Activated CD4-positive, alpha-beta T cell treated with anti-CD3 and anti-CD28 coated beads for 36 hours (primary cell): ENCODE results near the gene CEACAM3. TPM values are rescaled to one million over a fixed set of nuclear protein-coding genes. Genes with fewer than 3 reads are reported as not detected.
"Not testable (repeated sequence)": the region's sequence is repeated elsewhere in the genome, so short reads cannot be mapped to it uniquely, and the experiment has no call there.

Experiments used
- ATAC-seq: fragments of 200-7000 bp; cut with Tn5 transposase; one replicate; pipeline ENCODE4 v1.10.0; 2021; ENCODE audit warnings: mild to moderate bottlenecking, moderate library complexity
- CTCF ChIA-PET: fragments of 350-600 bp; sonication (Branson Sonifier 250); formaldehyde crosslinking; loops from one replicate; lab custom pipeline; 2021; ENCODE audit warnings: antibody characterized with exemption; lab: Charles Lee
- POLR2A ChIA-PET: fragments of 350-600 bp; sonication (Branson Sonifier 250); formaldehyde crosslinking; loops from one replicate; lab custom pipeline; 2021; ENCODE audit warnings: antibody characterized with exemption, inconsistent platforms; lab: Charles Lee
- DNase-seq: peaks from one replicate; pipeline ENCODE4 v3.0.0-alpha.2; 2020
- H3K27ac Mint-ChIP-seq: one replicate; pipeline ENCODE4 v1.8.0; 2021; ENCODE audit warnings: mixed read lengths
- H3K27me3 Mint-ChIP-seq: one replicate; pipeline ENCODE4 v1.8.0; 2021; ENCODE audit warnings: mixed read lengths
- H3K36me3 Mint-ChIP-seq: one replicate; pipeline ENCODE4 v1.8.0; 2021; ENCODE audit warnings: low read depth, mixed read lengths
- H3K4me1 Mint-ChIP-seq: one replicate; pipeline ENCODE4 v1.8.0; 2021; ENCODE audit warnings: mixed read lengths
- H3K4me3 Mint-ChIP-seq: one replicate; pipeline ENCODE4 v1.8.0; 2021; ENCODE audit warnings: mild to moderate bottlenecking, moderate library complexity, mixed read lengths
- H3K9me3 Mint-ChIP-seq: one replicate; pipeline ENCODE4 v1.8.0; 2021; ENCODE audit warnings: low read depth, mixed read lengths
- intact Hi-C, 2 experiments: fragments of 100-400 bp; cut with DNase I in 1 of 2; cut with micrococcal nuclease in 1 of 2; formaldehyde crosslinking; loops; one replicate each; pipeline versions ENCODE4 v1.14.2 to v1.15.1; 2022 to 2024; cut with DNase I, micrococcal nuclease
- total RNA-seq, 2 experiments: library from RNA; stranded (reverse); gene quantifications; one replicate each; pipeline ENCODE4 v1.2.3, GENCODE V29; 2021

CEACAM3 gene
- total RNA-seq, 2 experiments from 2014 or later, result not detected

GRCh38 chr19:41789053-41789452 lies 7.3 kb upstream of the CEACAM3 start:
- peaks cover 17% of the 10 kb centered on the region for H3K4me1 Mint-ChIP-seq
- H3K9me3 Mint-ChIP-seq, H3K4me3 Mint-ChIP-seq, DNase-seq, H3K36me3 Mint-ChIP-seq, ATAC-seq, POLR2A ChIA-PET, H3K27ac Mint-ChIP-seq: not testable (repeated sequence)
- CTCF ChIA-PET, result interaction anchor here (1.0 to 7.8 kb wide), 2 partner anchors 19 to 36 kb away, joined by 3 to 88 read pairs; partner anchors contain the start of gene CEACAM6
- intact Hi-C loops, result loop anchor here in 1 of 2 experiments (5.0 kb wide), 1 partner anchor 147 kb away; no protein-coding TSS in a partner anchor
- peaks cover 49% of the 10 kb centered on the region for H3K27me3 Mint-ChIP-seq

- POLR2A ChIA-PET, result no interaction called here
Observed at GRCh38 chr19:41792513-41793413, 3.6 kb upstream of the CEACAM3 start.

GRCh38 chr19:41793414-41793727 lies 3.0 kb upstream of the CEACAM3 start:
- H3K27me3 Mint-ChIP-seq, result peaks cover 26% of the 10 kb centered on the region
- ChIA-PET CTCF (interaction anchor here (0.7 to 8.0 kb wide), 38 partner anchors 8 to 409 kb away, joined by 3 to 137 read pairs (median 4); partner anchors contain the start of gene CEACAM6), POLR2A (interaction anchor here (0.7 kb wide), 1 partner anchor 26 kb away, joined by 5 read pairs; no protein-coding TSS in a partner anchor)
- no peak overlapping the region for H3K27ac Mint-ChIP-seq
- ATAC-seq (no peak), DNase-seq (no peak)
- intact Hi-C loops, result loop anchor here (1.0 to 5.0 kb wide), 4 partner anchors 28 to 164 kb away; partner anchors contain the start of gene RABAC1 (in 1 of the 2)
- H3K4me1 Mint-ChIP-seq, result no peaks in the 10 kb centered on the region
- no peaks in the 10 kb centered on the region for H3K36me3 Mint-ChIP-seq
- no peaks in the 10 kb centered on the region for H3K9me3 Mint-ChIP-seq
- H3K4me3 Mint-ChIP-seq, result no peak overlapping the region

More at GRCh38 chr19:41792513-41793413, 3.6 kb upstream of the CEACAM3 start:
- CTCF ChIA-PET, result interaction anchor here (0.7 to 8.0 kb wide), 42 partner anchors 8 to 410 kb away, joined by 3 to 137 read pairs (median 4); partner anchors contain the start of gene CEACAM6
- ATAC-seq, result peak; percentile 68
- DNase-seq, result peak; percentile 78
- no peaks in the 10 kb centered on the region for H3K36me3 Mint-ChIP-seq
- H3K4me1 Mint-ChIP-seq, result no peaks in the 10 kb centered on the region
- no peak overlapping the region for H3K27ac Mint-ChIP-seq
- H3K4me3 Mint-ChIP-seq, result no peak overlapping the region
- intact Hi-C loops, result loop anchor here (1.0 to 5.0 kb wide), 4 partner anchors 29 to 165 kb away; partner anchors contain the start of gene RABAC1 (in 1 of the 2)
- no peaks in the 10 kb centered on the region for H3K9me3 Mint-ChIP-seq
- peaks cover 26% of the 10 kb centered on the region for H3K27me3 Mint-ChIP-seq

GRCh38 chr19:41795031-41795461 lies 1.3 kb upstream of the CEACAM3 start:
- ChIA-PET CTCF (interaction anchor here (0.6 to 8.0 kb wide), 32 partner anchors 8 to 643 kb away, joined by 3 to 137 read pairs (median 6); partner anchors contain the start of gene CEACAM6), POLR2A (no interaction called here)
- no peak overlapping the region for H3K27ac Mint-ChIP-seq
- DNase-seq, result peak; percentile 77
- intact Hi-C loops, result no loop called here
- peak; percentile 94 for ATAC-seq
- H3K36me3 Mint-ChIP-seq, result no peaks in the 10 kb centered on the region
- peaks cover 23% of the 10 kb centered on the region for H3K27me3 Mint-ChIP-seq
- no peaks in the 10 kb centered on the region for H3K4me1 Mint-ChIP-seq
- no peak overlapping the region for H3K4me3 Mint-ChIP-seq
- no peaks in the 10 kb centered on the region for H3K9me3 Mint-ChIP-seq

GRCh38 chr19:41796901-41797300 lies 514 bp downstream of the CEACAM3 start:
- no peak for ATAC-seq
- Mint-ChIP-seq H3K27ac (no peak overlapping the region), H3K36me3 (no peaks in the 10 kb centered on the region), H3K4me3 (no peak overlapping the region), H3K27me3 (peaks cover 20% of the 10 kb centered on the region), H3K4me1 (no peaks in the 10 kb centered on the region), H3K9me3 (no peaks in the 10 kb centered on the region)
- ChIA-PET CTCF (interaction anchor here (1.4 to 8.0 kb wide), 4 partner anchors 12 to 38 kb away, joined by 4 to 137 read pairs (median 28); no protein-coding TSS in a partner anchor), POLR2A (no interaction called here)
- no peak for DNase-seq
- intact Hi-C loops, result no loop called here

GRCh38 chr19:41799444-41800000 lies 3.1 kb downstream of the CEACAM3 start:
- POLR2A ChIA-PET, result interaction anchor here (0.7 kb wide), 1 partner anchor 17 kb away, joined by 3 read pairs; no protein-coding TSS in a partner anchor
- ATAC-seq (no peak), DNase-seq (no peak)
- no peaks in the 10 kb centered on the region for H3K9me3 Mint-ChIP-seq
- CTCF ChIA-PET, result interaction anchor here (1.0 kb wide), 1 partner anchor 36 kb away, joined by 3 read pairs; no protein-coding TSS in a partner anchor
- no peak overlapping the region for H3K27ac Mint-ChIP-seq
- H3K36me3 Mint-ChIP-seq, result no peaks in the 10 kb centered on the region
- intact Hi-C loops, result no loop called here
- H3K4me1 Mint-ChIP-seq, result peaks cover 10% of the 10 kb centered on the region
- no peak overlapping the region for H3K4me3 Mint-ChIP-seq
- H3K27me3 Mint-ChIP-seq, result peaks cover 4% of the 10 kb centered on the region

GRCh38 chr19:41801031-41801430 lies 4.6 kb downstream of the CEACAM3 start:
- H3K4me1 Mint-ChIP-seq, result peaks cover 17% of the 10 kb centered on the region
- H3K27ac Mint-ChIP-seq, result no peak overlapping the region
- ChIA-PET CTCF (interaction anchor here (0.7 to 5.6 kb wide), 3 partner anchors 7 to 36 kb away, joined by 3 to 43 read pairs (median 3); no protein-coding TSS in a partner anchor), POLR2A (no interaction called here)
- H3K36me3 Mint-ChIP-seq, result no peaks in the 10 kb centered on the region
- DNase-seq (no peak), ATAC-seq (no peak)
- intact Hi-C loops, result no loop called here
- H3K27me3 Mint-ChIP-seq, result peaks cover 2% of the 10 kb centered on the region
- H3K4me3 Mint-ChIP-seq, result no peak overlapping the region
- no peaks in the 10 kb centered on the region for H3K9me3 Mint-ChIP-seq

- ATAC-seq (peak; percentile 51), DNase-seq (no peak)
- CTCF ChIA-PET, result interaction anchor here (0.7 to 5.6 kb wide), 7 partner anchors 8 to 49 kb away, joined by 3 to 43 read pairs (median 4); no protein-coding TSS in a partner anchor
- intact Hi-C loops, result no loop called here
- Mint-ChIP-seq H3K9me3 (no peaks in the 10 kb centered on the region), H3K27ac (no peak overlapping the region), H3K27me3 (peaks cover 2% of the 10 kb centered on the region), H3K4me1 (peaks cover 17% of the 10 kb centered on the region), H3K36me3 (no peaks in the 10 kb centered on the region), H3K4me3 (no peak overlapping the region)
- POLR2A ChIA-PET, result no interaction called here
Observed at GRCh38 chr19:41801792-41802211, 5.4 kb downstream of the CEACAM3 start.

- H3K27me3 Mint-ChIP-seq, result peaks cover 3% of the 10 kb centered on the region
- peaks cover 17% of the 10 kb centered on the region for H3K4me1 Mint-ChIP-seq
- ChIA-PET POLR2A (interaction anchor here (0.6 kb wide), 1 partner anchor 198 kb away, joined by 4 read pairs; no protein-coding TSS in a partner anchor), CTCF (interaction anchor here (0.6 to 5.6 kb wide), 8 partner anchors 8 to 585 kb away, joined by 3 to 43 read pairs (median 4); no protein-coding TSS in a partner anchor)
- H3K27ac Mint-ChIP-seq, result no peak overlapping the region
- no peaks in the 10 kb centered on the region for H3K9me3 Mint-ChIP-seq
- no peaks in the 10 kb centered on the region for H3K36me3 Mint-ChIP-seq
- intact Hi-C loops, result no loop called here
- no peak overlapping the region for H3K4me3 Mint-ChIP-seq
- ATAC-seq (no peak), DNase-seq (no peak)
Observed at GRCh38 chr19:41802770-41803169, 6.4 kb downstream of the CEACAM3 start.

- H3K27me3 Mint-ChIP-seq, result peaks cover 3% of the 10 kb centered on the region
- ChIA-PET CTCF (interaction anchor here (0.6 to 5.6 kb wide), 5 partner anchors 11 to 1376 kb away, joined by 3 to 43 read pairs (median 3); no protein-coding TSS in a partner anchor), POLR2A (no interaction called here)
Observed at GRCh38 chr19:41804336-41804735, 7.9 kb downstream of the CEACAM3 start.

More at GRCh38 chr19:41804336-41804735, 7.9 kb downstream of the CEACAM3 start:
- Mint-ChIP-seq H3K4me1 (peaks cover 17% of the 10 kb centered on the region), H3K9me3 (no peaks in the 10 kb centered on the region), H3K4me3 (no peak overlapping the region), H3K36me3 (no peaks in the 10 kb centered on the region), H3K27ac (peak overlapping the region; percentile 33)
- intact Hi-C loops, result no loop called here
- ATAC-seq (peak; percentile 53), DNase-seq (no peak)
